A673 (cell line): ENCODE measurements around the gene EID3. TPM values are rescaled to one million over a fixed set of nuclear protein-coding genes. Genes with fewer than 3 reads are reported as not detected.
"Not testable (repeated sequence)": the region's sequence is repeated elsewhere in the genome, so short reads cannot be mapped to it uniquely, and the experiment has no call there.

ENCODE experiments used
- BruUV-seq: library from RNA; stranded (reverse); fragments of 400-500 nt; replicated peaks from 2 replicates; lab custom pipeline; 2021; lab: Mats Ljungman, UMichigan
- CTCF ChIA-PET: fragments of 300-600 bp; sonication (Branson Sonifier 250); formaldehyde crosslinking; loops from one replicate; lab custom pipeline; 2022; ENCODE audit warnings: antibody characterized with exemption; lab: Charles Lee
- POLR2A ChIA-PET: fragments of 300-600 bp; sonication (Branson Sonifier 250); formaldehyde crosslinking; loops from one replicate; lab custom pipeline; 2022; ENCODE audit warnings: antibody characterized with exemption; ENCODE audit not compliant: low non-redundant PET; lab: Charles Lee
- DNase-seq: peaks from one replicate; pipeline ENCODE4 v3.0.0-alpha.2; 2015; ENCODE audit warnings: low spot score
- H3K27ac ChIP-seq: fragments of 200-600 bp; sonication (generic); 2 replicates; pipeline ENCODE4 v1.5.1; 2016; ENCODE audit warnings: mixed run types, low read depth, mild to moderate bottlenecking, mixed read lengths, antibody characterized with exemption, low read length; ENCODE audit not compliant: poor library complexity, severe bottlenecking
- H3K27me3 ChIP-seq: fragments of 200-600 bp; sonication (generic); replicated peaks from 2 replicates; pipeline ENCODE4 v1.6.1; 2017; ENCODE audit warnings: mixed run types, low read depth, mild to moderate bottlenecking, mixed read lengths, antibody characterized with exemption, low read length; ENCODE audit not compliant: insufficient read depth, poor library complexity
- H3K36me3 ChIP-seq: fragments of 200-600 bp; sonication (generic); 2 replicates; pipeline ENCODE4 v1.6.1; 2016; ENCODE audit warnings: mixed run types, mild to moderate bottlenecking, mixed read lengths, antibody characterized with exemption, low read length; ENCODE audit not compliant: insufficient read depth, poor library complexity, severe bottlenecking
- H3K4me1 ChIP-seq: fragments of 200-600 bp; sonication (generic); 2 replicates; pipeline ENCODE4 v1.6.1; 2017; ENCODE audit warnings: mixed run types, mild to moderate bottlenecking, mixed read lengths, antibody characterized with exemption, low read length; ENCODE audit not compliant: insufficient read depth, poor library complexity, severe bottlenecking
- H3K4me3 ChIP-seq: fragments of 200-600 bp; sonication (generic); 2 replicates; pipeline ENCODE4 v1.5.1; 2016; ENCODE audit warnings: low read depth, mixed run types, mild to moderate bottlenecking, mixed read lengths, low read length; ENCODE audit not compliant: poor library complexity, severe bottlenecking
- H3K9me3 ChIP-seq: fragments of 200-600 bp; sonication (generic); 2 replicates; pipeline ENCODE4 v1.6.1; 2016; ENCODE audit warnings: mixed run types, low read depth, mild to moderate bottlenecking, mixed read lengths, antibody characterized with exemption, low read length; ENCODE audit not compliant: poor library complexity, severe bottlenecking
- EZH2 ChIP-seq: fragments of 200-600 bp; sonication (generic); IDR thresholded peaks from 2 replicates; pipeline ENCODE4 v1.6.1; 2017; ENCODE audit warnings: borderline replicate concordance, low read depth, mild to moderate bottlenecking, mixed read lengths, antibody characterized with exemption, low read length; ENCODE audit not compliant: poor library complexity, severe bottlenecking
- intact Hi-C: fragments of 100-400 bp; cut with micrococcal nuclease; formaldehyde crosslinking; loops from one replicate; pipeline ENCODE4 v1.10.0; 2022; ENCODE audit not compliant: unreplicated experiment
- total RNA-seq: library from RNA; stranded (reverse); gene quantifications from 2 replicates; pipeline ENCODE4 v1.2.3, GENCODE V29; 2021
- TF ChIP-seq, protein P1 (sequence below): fragments of 300-800, 200-600 bp; sonication (generic); conservative IDR thresholded peaks from 2 replicates; pipeline ENCODE4 v1.5.1; 2017; ENCODE audit warnings: low read depth, mild to moderate bottlenecking, antibody characterized with exemption, low read length, moderate library complexity, mixed read lengths

The EID3 gene
- total RNA-seq, 1 experiment from 2014 or later, result 5.4 TPM

- intact Hi-C loops, result no loop called here
- TF ChIP-seq, protein P1, sequence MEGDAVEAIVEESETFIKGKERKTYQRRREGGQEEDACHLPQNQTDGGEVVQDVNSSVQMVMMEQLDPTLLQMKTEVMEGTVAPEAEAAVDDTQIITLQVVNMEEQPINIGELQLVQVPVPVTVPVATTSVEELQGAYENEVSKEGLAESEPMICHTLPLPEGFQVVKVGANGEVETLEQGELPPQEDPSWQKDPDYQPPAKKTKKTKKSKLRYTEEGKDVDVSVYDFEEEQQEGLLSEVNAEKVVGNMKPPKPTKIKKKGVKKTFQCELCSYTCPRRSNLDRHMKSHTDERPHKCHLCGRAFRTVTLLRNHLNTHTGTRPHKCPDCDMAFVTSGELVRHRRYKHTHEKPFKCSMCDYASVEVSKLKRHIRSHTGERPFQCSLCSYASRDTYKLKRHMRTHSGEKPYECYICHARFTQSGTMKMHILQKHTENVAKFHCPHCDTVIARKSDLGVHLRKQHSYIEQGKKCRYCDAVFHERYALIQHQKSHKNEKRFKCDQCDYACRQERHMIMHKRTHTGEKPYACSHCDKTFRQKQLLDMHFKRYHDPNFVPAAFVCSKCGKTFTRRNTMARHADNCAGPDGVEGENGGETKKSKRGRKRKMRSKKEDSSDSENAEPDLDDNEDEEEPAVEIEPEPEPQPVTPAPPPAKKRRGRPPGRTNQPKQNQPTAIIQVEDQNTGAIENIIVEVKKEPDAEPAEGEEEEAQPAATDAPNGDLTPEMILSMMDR, result no peak
- TF ChIP-seq EZH2, result no peak
- CTCF ChIA-PET, result no interaction called here
- no peak for DNase-seq
- Histone ChIP-seq H3K4me1 (peaks cover 12% of the 10 kb centered on the region), H3K9me3 (no peaks in the 10 kb centered on the region), H3K4me3 (no peak overlapping the region), H3K36me3 (no peaks in the 10 kb centered on the region), H3K27ac (no peak overlapping the region), H3K27me3 (no peaks in the 10 kb centered on the region)
- POLR2A ChIA-PET, result no interaction called here
- BruUV-seq, result no TSS peak
These were observed 40.5 kb upstream of the EID3 start for GRCh38 chr12:104263026-104263425.

DNA sequence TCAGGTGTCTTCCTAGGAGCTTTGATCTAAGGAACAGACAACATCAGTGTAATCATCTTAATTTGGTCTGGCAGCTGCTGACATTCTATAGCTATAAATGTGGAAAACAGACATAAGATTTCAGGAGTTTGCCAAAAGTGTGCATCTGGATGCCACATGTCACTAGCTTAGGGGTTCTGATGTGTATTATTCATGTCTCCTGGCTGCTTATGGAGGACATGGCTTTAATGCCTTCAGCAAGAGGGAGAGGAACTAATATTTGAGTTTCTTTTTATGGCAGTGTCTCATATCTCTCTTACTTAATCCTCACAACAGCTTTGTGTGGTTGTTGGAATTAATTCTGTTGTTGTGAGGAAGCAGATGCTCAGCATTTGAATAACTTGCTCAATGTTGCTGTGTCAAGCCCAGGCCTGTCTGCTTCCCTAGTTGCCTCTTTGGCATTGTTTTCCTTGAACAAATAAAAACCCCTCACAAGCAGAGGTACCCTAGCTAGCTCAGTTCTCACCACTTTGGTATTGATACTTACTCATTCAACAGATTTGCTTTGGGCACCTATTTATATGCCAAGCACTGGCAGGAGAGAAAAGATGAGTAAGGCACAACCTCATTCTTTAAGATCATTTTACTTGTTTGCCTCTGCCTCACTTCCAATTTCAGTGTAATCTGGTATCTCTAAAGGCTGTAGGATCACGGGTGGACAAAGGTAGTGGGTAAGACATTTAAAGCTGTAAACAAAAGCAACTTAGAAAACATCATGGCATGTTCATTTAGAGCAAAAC lies 39.8 kb upstream of the EID3 start:
- Histone ChIP-seq H3K27me3 (no peaks in the 10 kb centered on the region), H3K27ac (peak overlapping the region; percentile 10), H3K4me3 (no peak overlapping the region), H3K9me3 (no peaks in the 10 kb centered on the region), H3K4me1 (peaks cover 12% of the 10 kb centered on the region), H3K36me3 (no peaks in the 10 kb centered on the region)
- intact Hi-C loops, result no loop called here
- ChIA-PET CTCF (no interaction called here), POLR2A (no interaction called here)
- no TSS peak for BruUV-seq
- TF ChIP-seq EZH2, result no peak
- TF ChIP-seq, protein P1, result no peak
- DNase-seq, result no peak

DNA sequence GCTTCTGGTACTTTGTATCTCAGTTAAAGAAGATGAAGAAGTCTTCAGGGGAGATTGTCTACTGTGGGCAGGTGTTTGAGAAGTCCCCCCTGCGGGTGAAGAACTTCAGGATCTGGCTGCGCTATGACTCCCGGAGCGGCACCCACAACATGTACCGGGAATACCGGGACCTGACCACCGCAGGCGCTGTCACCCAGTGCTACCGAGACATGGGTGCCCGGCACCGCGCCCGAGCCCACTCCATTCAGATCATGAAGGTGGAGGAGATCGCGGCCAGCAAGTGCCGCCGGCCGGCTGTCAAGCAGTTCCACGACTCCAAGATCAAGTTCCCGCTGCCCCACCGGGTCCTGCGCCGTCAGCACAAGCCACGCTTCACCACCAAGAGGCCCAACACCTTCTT lies 38.1 kb upstream of the EID3 start:
- H3K27me3 ChIP-seq, H3K4me3 ChIP-seq, H3K36me3 ChIP-seq, POLR2A ChIA-PET, DNase-seq, intact Hi-C loops, H3K27ac ChIP-seq, H3K9me3 ChIP-seq, CTCF ChIA-PET: not testable (repeated sequence)
- BruUV-seq, result TSS peak; percentile 79
- H3K4me1 ChIP-seq, result peaks cover 12% of the 10 kb centered on the region

DNA sequence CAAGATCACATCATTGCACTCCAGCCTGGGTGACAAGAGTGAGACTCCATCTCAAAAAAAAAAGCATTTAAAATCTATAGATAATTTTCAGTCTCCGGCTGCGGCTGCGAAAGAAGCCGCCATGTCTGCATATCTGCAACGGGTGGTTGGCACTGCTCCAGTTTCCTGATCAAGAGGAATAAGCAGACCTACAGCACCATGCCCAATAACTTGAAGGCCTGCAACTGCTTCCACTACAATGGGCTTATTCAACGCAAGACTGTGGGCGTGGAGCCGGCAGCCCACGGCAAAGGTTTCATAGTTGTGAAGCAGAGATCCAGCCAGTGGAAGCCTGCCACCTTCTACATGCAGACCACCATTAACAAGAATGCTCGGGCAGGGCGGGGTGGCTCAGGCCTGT lies 30.6 kb upstream of the EID3 start:
- no peak for DNase-seq
- CTCF ChIA-PET, result no interaction called here
- Histone ChIP-seq H3K4me1 (no peaks in the 10 kb centered on the region), H3K27me3 (no peaks in the 10 kb centered on the region), H3K4me3 (no peak overlapping the region), H3K9me3 (no peaks in the 10 kb centered on the region), H3K36me3 (no peaks in the 10 kb centered on the region), H3K27ac (no peak overlapping the region)
- no TSS peak for BruUV-seq
- POLR2A ChIA-PET, result no interaction called here
- intact Hi-C loops, result no loop called here
- no peak for TF ChIP-seq EZH2
- TF ChIP-seq, protein P1, result no peak
